ENCODE data around the gene ALK.

Gene ALK

GRCh38 chr2:29676886-29677453 is 244.4 kb downstream of the ALK start:
- no peak for TF ChIP-seq CTCF (IDR thresholded peaks at IDR 0.05; ENCODE audit: insufficient read depth, low read depth, low read length, missing control alignments)
- no peak overlapping the region for H3K4me3 ChIP-seq (ENCODE audit: low read depth, low read length)
- DNase-seq (ENCODE audit: low read depth), result no peak

GRCh38 chr2:29664578-29664977 is 256.8 kb downstream of the ALK start:
- DNase-seq (ENCODE audit: low read depth), result no peak
- H3K4me3 ChIP-seq (ENCODE audit: low read depth, low read length), result no peak overlapping the region
- TF ChIP-seq CTCF (IDR thresholded peaks at IDR 0.05; ENCODE audit: insufficient read depth, low read depth, low read length, missing control alignments), result no peak

GRCh38 chr2:29663268-29663667 is 258.1 kb downstream of the ALK start:
- no peak for DNase-seq (ENCODE audit: low read depth)
- no peak for TF ChIP-seq CTCF (IDR thresholded peaks at IDR 0.05; ENCODE audit: insufficient read depth, low read depth, low read length, missing control alignments)
- H3K4me3 ChIP-seq (ENCODE audit: low read depth, low read length), result no peak overlapping the region

- H3K4me3 ChIP-seq (ENCODE audit: low read depth, low read length), result no peak overlapping the region
- no peak for DNase-seq (ENCODE audit: low read depth)
- no peak for TF ChIP-seq CTCF (IDR thresholded peaks at IDR 0.05; ENCODE audit: insufficient read depth, low read depth, low read length, missing control alignments)
These were observed 258.5 kb downstream of the ALK start for GRCh38 chr2:29662861-29663260.

GRCh38 chr2:29660201-29660600 is 261.2 kb downstream of the ALK start:
- TF ChIP-seq CTCF (IDR thresholded peaks at IDR 0.05; ENCODE audit: insufficient read depth, low read depth, low read length, missing control alignments), result no peak
- DNase-seq (ENCODE audit: low read depth), result no peak
- no peak overlapping the region for H3K4me3 ChIP-seq (ENCODE audit: low read depth, low read length)

GRCh38 chr2:29659178-29659577 is 262.2 kb downstream of the ALK start:
- DNase-seq (ENCODE audit: low read depth), result no peak
- TF ChIP-seq CTCF (IDR thresholded peaks at IDR 0.05; ENCODE audit: insufficient read depth, low read depth, low read length, missing control alignments), result no peak
- H3K4me3 ChIP-seq (ENCODE audit: low read depth, low read length), result no peak overlapping the region

GRCh38 chr2:29657674-29658073 is 263.7 kb downstream of the ALK start:
- no peak overlapping the region for H3K4me3 ChIP-seq (ENCODE audit: low read depth, low read length)

More at GRCh38 chr2:29657674-29658073, 263.7 kb downstream of the ALK start:
- no peak for TF ChIP-seq CTCF (IDR thresholded peaks at IDR 0.05; ENCODE audit: insufficient read depth, low read depth, low read length, missing control alignments)
- no peak for DNase-seq (ENCODE audit: low read depth)

Measured in GM12865 (cell line).